ENCODE data around the gene FHIT.

The FHIT gene

DNA sequence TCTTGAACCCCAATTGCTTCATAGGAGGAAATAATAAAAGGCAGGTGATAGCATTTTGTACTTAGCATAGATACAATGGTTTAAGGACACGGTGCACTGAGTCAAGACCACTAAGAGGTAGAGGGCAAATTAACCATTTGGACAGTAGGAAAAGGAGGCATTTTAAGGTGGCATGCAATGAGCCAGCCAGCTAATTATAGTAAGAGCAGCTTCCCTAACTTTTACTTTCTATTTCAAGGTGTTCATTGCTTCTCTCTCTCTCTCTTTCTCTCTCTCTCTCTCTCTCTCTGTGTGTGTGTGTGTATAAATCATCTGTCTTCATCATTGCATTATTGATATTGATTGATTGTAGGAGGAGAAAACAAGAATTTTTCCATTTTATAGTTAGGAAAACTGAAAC lies 1461.0 kb downstream of the FHIT start:
- DNase-seq (ENCODE audit: insufficient read length) (no peak), FAIRE-seq (no peak)
- no peak for TF ChIP-seq POLR2AphosphoS5 (IDR thresholded peaks at IDR 0.05; ENCODE audit: low read depth, low read length)
- TF ChIP-seq POLR2A (IDR thresholded peaks at IDR 0.05; ENCODE audit: low read depth, low read length) = no peak
- no peak for TF ChIP-seq TAF1 (IDR thresholded peaks at IDR 0.05; ENCODE audit: borderline replicate concordance, low read depth, low read length)

DNA sequence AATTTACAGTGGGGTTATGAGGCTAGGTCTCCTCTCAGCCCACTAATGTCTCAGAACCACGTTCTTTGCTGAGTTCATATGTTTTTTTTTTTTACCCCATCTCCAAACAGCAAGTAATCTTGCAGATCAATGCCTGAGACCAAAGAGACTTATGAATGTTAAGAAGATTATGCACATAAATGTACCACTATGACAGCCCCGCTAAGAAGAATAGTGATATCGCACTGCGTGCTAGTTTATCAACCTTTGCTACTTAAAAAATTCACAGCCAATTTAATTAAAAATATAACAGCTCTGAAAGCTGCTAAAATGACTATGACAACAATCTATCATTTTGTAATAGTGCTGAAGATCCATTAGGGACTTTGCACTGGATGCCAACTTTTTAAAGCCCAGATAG lies 1462.5 kb downstream of the FHIT start:
- TF ChIP-seq POLR2AphosphoS5 (IDR thresholded peaks at IDR 0.05; ENCODE audit: low read depth, low read length) = no peak
- FAIRE-seq (no peak), DNase-seq (ENCODE audit: insufficient read length) (no peak)

DNA sequence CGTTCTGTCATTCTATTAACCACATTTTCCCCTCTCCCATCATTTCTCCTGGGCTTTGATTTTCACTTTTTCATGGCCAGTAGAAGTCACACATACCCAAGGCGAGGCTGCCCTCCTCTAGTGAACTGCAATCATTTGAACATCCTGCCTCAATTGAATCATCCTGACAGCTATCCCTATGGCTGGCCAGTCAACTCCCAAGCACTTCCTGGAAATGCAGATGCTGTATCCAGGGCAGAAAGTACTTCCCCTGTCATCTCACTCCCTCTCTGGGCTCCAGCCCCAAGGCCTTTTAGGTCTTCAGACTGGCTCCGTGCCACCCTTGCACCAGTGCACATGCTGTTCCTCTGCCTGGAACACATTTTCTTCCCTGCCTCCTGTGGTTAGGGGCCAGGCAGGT lies 1463.1 kb downstream of the FHIT start:
- no peak for FAIRE-seq

DNA sequence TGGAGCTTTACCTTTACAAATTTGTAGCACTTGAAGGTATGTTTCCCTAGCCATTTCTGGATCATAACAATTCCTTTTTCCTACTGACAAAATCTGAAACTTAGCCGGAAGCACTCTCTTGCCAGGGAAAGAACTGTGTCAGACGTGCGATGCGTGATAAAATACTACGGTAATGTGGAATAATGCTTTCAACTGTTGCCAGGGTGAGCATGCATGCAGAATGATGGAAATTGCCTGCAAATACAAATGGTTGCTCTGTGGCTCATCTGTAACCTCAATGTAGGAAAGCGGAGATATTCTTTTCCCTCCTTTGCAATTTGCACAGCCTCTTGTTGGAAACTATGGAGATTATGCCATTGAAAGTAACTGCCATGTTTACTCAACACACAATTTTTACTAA lies 1464.9 kb downstream of the FHIT start:
- no peak for FAIRE-seq
- DNase-seq (ENCODE audit: insufficient read length) = no peak
- TF ChIP-seq TAF1 (IDR thresholded peaks at IDR 0.05; ENCODE audit: borderline replicate concordance, low read depth, low read length) (no peak), POLR2A (IDR thresholded peaks at IDR 0.05; ENCODE audit: low read depth, low read length) (no peak), POLR2AphosphoS5 (IDR thresholded peaks at IDR 0.05; ENCODE audit: low read depth, low read length) (no peak)

More for the DNA sequence above, 1463.1 kb downstream of the FHIT start:
- no peak for TF ChIP-seq POLR2AphosphoS5 (IDR thresholded peaks at IDR 0.05; ENCODE audit: low read depth, low read length)
- no peak for TF ChIP-seq POLR2A (IDR thresholded peaks at IDR 0.05; ENCODE audit: low read depth, low read length)
- TF ChIP-seq TAF1 (IDR thresholded peaks at IDR 0.05; ENCODE audit: borderline replicate concordance, low read depth, low read length) = no peak
- no peak for DNase-seq (ENCODE audit: insufficient read length)

DNA sequence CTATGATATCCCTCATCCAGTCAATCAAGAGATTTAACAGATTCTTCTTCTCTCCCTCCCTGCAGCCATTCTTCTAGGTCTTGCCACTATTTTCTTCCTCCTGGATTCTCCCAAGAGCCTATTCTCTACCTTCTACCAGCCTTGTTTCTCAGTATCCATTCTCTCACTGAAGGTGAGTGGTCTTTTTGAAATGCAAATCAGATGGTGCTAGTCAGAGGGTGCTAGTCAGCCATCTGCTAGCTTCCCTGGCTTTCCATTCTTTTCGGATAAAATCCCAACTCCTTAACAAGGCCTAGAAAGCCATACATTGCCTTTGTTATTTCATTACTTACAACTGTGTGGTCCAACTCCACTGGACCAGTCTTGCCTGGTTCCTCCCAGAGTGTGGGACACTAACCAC lies 1467.1 kb downstream of the FHIT start:
- no peak for FAIRE-seq
- TF ChIP-seq POLR2AphosphoS5 (IDR thresholded peaks at IDR 0.05; ENCODE audit: low read depth, low read length) (no peak), TAF1 (IDR thresholded peaks at IDR 0.05; ENCODE audit: borderline replicate concordance, low read depth, low read length) (no peak), POLR2A (IDR thresholded peaks at IDR 0.05; ENCODE audit: low read depth, low read length) (no peak)
- no peak for DNase-seq (ENCODE audit: insufficient read length)

DNA sequence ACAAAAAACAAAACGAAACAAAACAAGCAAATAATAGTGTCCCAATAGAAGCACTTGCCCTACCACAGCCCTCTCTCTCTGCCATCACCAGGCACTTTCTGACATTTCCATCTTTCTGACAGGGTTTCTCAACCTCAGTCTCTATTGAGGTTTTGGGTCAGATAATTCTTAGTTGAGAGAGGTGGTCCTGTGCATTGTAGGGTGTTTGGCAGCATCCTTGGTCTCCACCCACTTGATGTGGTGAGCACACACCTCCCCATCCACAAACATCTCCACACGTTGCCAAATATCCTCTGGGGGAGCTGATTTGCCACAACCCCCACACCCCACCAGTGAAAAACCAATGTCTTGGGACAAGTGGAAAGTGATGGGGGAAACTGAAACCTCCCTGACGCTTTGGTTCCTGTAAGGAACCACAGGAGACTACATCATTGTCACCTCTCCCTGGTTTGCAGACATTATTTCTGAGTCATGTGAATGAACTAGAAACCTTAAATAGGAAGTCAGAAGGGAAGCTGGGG lies 1467.7 kb downstream of the FHIT start:
- no peak for FAIRE-seq
- no peak for DNase-seq (ENCODE audit: insufficient read length)
- TF ChIP-seq POLR2AphosphoS5 (IDR thresholded peaks at IDR 0.05; ENCODE audit: low read depth, low read length) (no peak), TAF1 (IDR thresholded peaks at IDR 0.05; ENCODE audit: borderline replicate concordance, low read depth, low read length) (no peak), POLR2A (IDR thresholded peaks at IDR 0.05; ENCODE audit: low read depth, low read length) (no peak)

DNA sequence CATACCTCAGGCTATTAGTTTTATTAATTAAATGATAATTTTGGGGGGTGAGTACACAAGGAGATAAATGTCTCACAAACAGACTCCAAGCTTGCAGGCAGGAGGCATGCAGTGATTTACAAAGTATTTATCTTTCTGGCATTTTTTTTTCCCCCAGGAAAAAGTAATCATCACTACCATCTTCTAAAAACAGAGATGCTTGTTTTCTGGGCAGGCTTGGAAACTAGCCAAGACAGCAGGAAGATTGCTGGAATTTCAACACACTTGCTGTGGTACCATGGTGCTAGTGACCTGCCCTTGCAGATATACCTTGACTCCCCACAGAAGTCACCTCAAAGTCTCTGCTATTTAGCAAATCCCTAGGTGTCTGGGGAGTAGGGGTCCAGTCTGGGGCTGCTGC lies 1468.6 kb downstream of the FHIT start:
- DNase-seq (ENCODE audit: insufficient read length) = no peak
- FAIRE-seq = no peak
- TF ChIP-seq TAF1 (IDR thresholded peaks at IDR 0.05; ENCODE audit: borderline replicate concordance, low read depth, low read length) = no peak

DNA sequence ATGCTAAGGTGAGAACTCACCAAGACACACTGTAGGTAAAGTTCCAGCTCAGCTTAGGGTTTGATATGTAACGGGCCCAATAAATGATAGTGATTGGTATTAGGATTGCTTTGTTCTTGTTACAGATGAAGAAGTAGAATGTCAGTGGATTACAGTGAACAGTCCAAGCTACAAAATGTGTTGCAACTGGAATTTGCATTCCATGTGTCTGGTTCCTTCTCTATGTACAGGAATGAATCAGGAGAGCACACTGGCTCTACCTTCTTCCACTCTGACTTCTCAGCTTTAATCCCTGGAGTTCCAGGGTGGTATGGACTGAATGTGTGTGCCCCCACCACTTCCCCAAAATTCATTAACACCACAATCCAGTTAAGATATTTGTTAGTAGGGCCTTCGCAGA lies 1471.0 kb downstream of the FHIT start:
- TF ChIP-seq TAF1 (IDR thresholded peaks at IDR 0.05; ENCODE audit: borderline replicate concordance, low read depth, low read length) (no peak), POLR2A (IDR thresholded peaks at IDR 0.05; ENCODE audit: low read depth, low read length) (no peak), POLR2AphosphoS5 (IDR thresholded peaks at IDR 0.05; ENCODE audit: low read depth, low read length) (no peak)
- no peak for FAIRE-seq
- no peak for DNase-seq (ENCODE audit: insufficient read length)

DNA sequence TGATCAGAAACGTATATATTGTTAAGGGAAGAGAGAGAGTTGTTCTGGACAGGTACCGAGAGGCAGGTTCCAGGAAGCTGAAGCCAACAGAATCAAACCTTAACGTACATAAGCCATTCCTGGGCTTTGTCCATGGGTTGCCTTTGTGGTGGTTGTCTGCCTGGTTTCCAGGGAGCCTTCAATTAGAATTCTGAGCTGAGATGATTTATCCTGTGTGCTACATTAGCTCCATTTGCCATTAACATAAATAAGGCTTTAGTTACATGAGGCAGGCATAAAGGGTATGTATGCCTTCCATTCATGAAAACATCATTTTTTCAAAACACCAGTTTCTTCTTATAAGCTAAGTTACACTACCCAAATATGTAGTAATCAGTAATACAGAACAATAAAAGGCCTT lies 1472.0 kb downstream of the FHIT start:
- DNase-seq (ENCODE audit: insufficient read length) (no peak), FAIRE-seq (no peak)
- TF ChIP-seq POLR2A (IDR thresholded peaks at IDR 0.05; ENCODE audit: low read depth, low read length) (no peak), TAF1 (IDR thresholded peaks at IDR 0.05; ENCODE audit: borderline replicate concordance, low read depth, low read length) (no peak), POLR2AphosphoS5 (IDR thresholded peaks at IDR 0.05; ENCODE audit: low read depth, low read length) (no peak)

DNA sequence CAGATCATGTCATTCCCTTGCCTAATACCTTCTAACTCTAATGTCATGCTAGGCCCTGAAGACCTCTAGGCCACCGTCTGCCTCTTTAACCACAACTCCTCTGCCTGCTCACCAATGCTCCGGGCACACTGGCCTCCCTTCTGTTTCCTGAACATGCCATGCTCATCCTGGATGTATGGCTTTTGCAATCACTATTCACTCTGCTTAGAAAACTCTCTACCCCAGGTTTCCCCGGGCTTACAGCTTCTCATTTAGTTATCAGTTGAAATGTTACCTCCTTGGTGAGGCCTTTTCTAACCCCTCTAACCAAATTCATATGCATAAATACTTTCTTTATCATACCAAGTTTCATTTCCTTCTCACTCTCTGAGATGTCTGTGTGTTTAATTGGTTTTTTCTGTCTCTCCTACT lies 1473.6 kb downstream of the FHIT start:
- TF ChIP-seq POLR2A (IDR thresholded peaks at IDR 0.05; ENCODE audit: low read depth, low read length) = no peak
- FAIRE-seq (no peak), DNase-seq (ENCODE audit: insufficient read length) (no peak)

DNA sequence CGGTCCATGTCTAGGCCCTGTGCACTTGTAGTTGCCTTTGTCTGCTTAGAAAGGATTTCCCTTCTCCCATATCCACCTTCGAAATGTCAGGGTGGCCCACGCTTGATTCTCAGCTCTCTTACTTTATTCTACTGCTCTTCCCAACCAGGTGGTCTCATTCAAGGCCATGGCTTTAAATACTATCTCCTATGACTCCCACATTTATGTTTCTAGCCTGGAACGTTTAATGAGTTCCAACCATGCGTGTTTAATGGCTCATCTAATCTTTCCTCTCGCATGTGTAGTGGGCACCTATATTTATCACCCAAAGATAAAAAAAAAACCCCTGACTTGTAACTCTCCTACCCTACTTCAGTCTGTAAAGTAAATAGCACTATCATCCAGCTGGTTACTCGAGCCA lies 1474.2 kb downstream of the FHIT start:
- DNase-seq (ENCODE audit: insufficient read length) (no peak), FAIRE-seq (no peak)
- TF ChIP-seq POLR2A (IDR thresholded peaks at IDR 0.05; ENCODE audit: low read depth, low read length) (no peak), TAF1 (IDR thresholded peaks at IDR 0.05; ENCODE audit: borderline replicate concordance, low read depth, low read length) (no peak), POLR2AphosphoS5 (IDR thresholded peaks at IDR 0.05; ENCODE audit: low read depth, low read length) (no peak)

DNA sequence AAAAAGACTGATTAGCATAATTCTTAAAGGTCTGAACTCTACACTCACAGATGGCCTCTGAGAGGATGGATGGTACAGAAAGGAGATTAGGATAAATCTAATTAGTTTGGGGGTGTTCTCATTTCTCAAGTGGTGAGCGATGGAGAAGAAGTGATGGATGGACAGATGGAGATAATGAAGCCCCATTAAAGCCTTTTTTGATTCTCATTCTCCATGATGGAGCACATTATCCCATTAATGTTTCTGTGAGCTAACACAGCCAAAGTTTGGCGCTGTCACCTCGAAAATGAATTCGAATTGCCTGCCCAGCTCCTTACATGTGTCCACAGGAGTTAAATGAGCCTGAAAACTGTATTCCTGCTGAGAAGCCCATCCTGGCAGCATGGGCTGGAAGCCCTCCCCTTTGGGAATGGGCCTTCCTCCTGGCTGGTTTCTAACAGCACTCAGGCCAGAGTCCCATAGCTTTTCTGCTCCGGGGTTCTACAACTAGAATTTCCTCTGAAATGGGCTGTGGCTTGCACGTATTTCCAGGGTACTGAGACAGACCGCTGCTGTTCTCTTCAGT lies 1475.4 kb downstream of the FHIT start:
- FAIRE-seq (no peak), DNase-seq (ENCODE audit: insufficient read length) (no peak)
- TF ChIP-seq POLR2A (IDR thresholded peaks at IDR 0.05; ENCODE audit: low read depth, low read length) (no peak), POLR2AphosphoS5 (IDR thresholded peaks at IDR 0.05; ENCODE audit: low read depth, low read length) (no peak), TAF1 (IDR thresholded peaks at IDR 0.05; ENCODE audit: borderline replicate concordance, low read depth, low read length) (no peak)

DNA sequence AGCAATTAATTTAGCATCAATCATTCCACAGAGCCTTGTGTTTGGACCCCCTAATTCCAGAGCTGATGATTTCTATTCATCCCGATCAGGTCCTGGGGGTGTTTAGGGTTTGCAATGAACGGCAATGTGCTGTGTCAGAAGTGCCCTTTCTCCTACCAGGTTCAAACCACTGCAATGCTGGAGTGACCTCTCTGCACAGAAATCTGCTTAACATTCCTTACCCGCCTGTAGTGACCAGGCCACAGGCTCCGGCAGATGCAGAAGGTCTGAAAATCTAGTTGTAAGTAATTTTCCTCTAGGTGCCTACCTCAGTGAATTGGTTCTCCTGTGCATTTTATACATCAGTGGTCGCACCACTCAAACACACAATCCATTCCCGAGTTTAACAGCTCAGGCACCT lies 1476.1 kb downstream of the FHIT start:
- no peak for FAIRE-seq
- no peak for DNase-seq (ENCODE audit: insufficient read length)
- TF ChIP-seq POLR2A (IDR thresholded peaks at IDR 0.05; ENCODE audit: low read depth, low read length) (no peak), TAF1 (IDR thresholded peaks at IDR 0.05; ENCODE audit: borderline replicate concordance, low read depth, low read length) (no peak), POLR2AphosphoS5 (IDR thresholded peaks at IDR 0.05; ENCODE audit: low read depth, low read length) (no peak)

Data from GM12892 (cell line).